ENCODE measurements around the gene CHRD.

- TF ChIP-seq, protein P1, sequence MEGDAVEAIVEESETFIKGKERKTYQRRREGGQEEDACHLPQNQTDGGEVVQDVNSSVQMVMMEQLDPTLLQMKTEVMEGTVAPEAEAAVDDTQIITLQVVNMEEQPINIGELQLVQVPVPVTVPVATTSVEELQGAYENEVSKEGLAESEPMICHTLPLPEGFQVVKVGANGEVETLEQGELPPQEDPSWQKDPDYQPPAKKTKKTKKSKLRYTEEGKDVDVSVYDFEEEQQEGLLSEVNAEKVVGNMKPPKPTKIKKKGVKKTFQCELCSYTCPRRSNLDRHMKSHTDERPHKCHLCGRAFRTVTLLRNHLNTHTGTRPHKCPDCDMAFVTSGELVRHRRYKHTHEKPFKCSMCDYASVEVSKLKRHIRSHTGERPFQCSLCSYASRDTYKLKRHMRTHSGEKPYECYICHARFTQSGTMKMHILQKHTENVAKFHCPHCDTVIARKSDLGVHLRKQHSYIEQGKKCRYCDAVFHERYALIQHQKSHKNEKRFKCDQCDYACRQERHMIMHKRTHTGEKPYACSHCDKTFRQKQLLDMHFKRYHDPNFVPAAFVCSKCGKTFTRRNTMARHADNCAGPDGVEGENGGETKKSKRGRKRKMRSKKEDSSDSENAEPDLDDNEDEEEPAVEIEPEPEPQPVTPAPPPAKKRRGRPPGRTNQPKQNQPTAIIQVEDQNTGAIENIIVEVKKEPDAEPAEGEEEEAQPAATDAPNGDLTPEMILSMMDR (IDR thresholded peaks at IDR 0.05) = no peak
- TF ChIP-seq POLR2A (IDR thresholded peaks at IDR 0.05) = no peak
These were observed 25.5 kb downstream of the CHRD start for GRCh38 chr3:184405075-184406030.

Measured in lower leg skin (tissue), 3 donors.